HG03342 (cell line): ENCODE results near the gene ATG2B.

Source experiments
- ATAC-seq: cut with Tn5 transposase; IDR thresholded peaks from one replicate; pipeline ENCODE4 v1.9.1; 2021; ENCODE audit warnings: mild to moderate bottlenecking, moderate library complexity; ENCODE audit not compliant: unreplicated experiment

Gene ATG2B

DNA sequence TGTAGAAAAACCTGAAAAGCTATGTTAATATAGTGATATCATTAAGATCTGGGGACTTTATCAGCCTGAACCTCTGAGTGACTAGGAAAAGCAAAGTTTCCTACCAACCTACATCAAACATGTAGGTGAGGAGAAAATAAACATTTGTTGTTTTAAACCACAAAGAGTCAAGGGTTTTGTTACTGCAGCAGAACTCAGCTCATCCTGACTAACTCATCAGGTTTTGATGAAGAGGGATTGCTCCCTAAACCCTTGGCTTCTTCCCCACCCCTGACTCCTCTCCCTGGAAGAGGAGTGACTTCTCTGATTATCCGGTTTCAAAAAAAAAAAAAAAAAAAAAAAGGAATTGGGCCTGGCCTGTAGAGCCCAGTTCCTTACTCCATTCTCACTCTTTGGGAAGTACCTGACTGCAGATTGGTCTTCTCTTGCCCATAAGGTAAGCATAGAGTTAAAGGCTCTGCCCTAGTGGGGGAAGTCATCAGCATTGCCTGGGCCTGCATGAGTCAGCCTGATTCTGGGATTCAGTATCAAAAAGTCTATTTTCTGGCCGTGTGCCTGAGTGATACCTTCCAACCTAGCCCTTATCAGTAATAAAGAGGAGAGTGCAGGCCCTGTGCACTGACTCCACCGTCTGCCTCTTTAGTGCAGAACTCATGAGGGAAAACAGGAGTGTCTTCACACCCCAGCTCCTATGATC lies 90.2 kb downstream of the ATG2B start:
- ATAC-seq: no peak

- no peak for ATAC-seq
These were observed 91.7 kb downstream of the ATG2B start for GRCh38 chr14:96271421-96271762.

DNA sequence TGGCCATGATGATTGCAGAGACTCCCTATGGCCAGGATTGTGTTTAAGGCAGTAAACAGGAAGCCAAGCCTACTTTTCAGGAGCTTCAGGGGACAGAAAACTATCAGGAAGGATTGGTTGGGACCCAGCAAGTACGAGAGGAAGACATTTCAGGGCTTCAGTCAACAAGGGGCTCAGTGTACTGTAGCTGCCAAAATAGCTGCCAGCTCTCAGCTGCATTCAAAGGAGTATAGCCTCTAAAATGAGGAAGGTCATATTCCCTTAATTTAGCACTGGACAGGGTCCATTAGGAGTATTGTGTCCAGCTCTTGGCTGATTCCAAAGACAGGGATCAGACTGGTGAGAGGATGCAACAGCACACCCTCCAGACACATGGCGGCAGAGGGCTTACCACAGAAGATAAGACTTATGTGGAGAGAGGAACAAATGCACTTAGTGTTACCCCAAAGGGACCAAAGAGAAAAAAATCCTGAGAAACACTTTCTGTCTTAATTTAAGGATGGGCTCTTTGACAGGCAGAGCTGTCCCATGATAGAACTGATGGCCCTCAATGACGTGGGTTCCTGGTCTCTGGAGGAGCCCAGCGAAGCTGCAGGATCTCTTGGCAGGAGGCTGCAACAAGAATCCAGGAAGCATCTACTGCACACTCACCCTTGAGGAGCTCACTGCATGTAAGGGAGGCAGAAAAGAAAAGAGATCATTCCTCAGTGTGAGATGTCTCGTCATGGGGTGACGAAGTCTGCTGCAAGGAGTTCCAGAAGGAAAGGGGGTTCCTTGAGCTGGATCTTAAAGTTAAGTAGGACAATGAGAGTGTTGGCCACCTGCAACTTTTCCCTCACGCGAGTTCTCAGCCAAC lies 92.3 kb downstream of the ATG2B start:
- ATAC-seq: no peak

DNA sequence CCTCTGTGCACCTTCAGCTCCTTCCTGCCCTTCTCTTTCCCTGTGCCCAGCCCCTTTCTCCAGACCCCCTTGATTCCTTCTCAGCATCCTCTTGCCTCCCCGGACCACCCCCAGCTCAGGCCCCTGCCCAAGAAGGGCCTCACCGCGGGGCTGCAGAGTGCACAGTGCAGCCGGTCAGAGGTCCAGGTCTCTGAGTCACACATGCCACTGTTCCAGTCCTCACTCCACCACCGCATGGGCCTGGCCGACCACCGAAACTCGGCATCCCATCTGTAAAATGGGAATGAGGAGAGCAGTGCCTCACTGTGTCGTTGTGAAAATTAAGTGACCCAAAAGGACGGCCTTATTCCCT lies 93.8 kb downstream of the ATG2B start:
- ATAC-seq: no peak

- ATAC-seq: no peak
These were observed 94.4 kb downstream of the ATG2B start for GRCh38 chr14:96268431-96269358.

DNA sequence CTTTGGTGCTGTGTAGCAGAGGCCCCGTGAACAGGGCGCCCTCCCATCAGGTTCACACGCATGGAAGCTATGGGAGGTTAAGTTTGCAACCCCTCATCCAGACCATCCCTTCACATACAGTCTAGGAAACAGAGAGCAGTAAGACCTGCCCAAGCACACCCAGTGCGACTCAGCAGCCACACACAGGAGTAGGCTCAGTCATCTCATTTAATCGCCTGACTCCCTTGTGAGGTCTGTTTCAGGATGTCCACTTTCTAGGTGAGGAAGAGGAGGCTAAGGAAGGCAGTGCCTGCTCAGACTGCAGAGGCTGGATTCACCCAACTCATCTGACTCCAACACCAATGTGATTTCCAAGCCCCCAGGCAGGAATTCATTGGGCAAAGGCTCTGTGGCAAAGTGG lies 95.2 kb downstream of the ATG2B start:
- no peak for ATAC-seq

- ATAC-seq: no peak
These were observed 95.8 kb downstream of the ATG2B start for GRCh38 chr14:96267336-96267735.

DNA sequence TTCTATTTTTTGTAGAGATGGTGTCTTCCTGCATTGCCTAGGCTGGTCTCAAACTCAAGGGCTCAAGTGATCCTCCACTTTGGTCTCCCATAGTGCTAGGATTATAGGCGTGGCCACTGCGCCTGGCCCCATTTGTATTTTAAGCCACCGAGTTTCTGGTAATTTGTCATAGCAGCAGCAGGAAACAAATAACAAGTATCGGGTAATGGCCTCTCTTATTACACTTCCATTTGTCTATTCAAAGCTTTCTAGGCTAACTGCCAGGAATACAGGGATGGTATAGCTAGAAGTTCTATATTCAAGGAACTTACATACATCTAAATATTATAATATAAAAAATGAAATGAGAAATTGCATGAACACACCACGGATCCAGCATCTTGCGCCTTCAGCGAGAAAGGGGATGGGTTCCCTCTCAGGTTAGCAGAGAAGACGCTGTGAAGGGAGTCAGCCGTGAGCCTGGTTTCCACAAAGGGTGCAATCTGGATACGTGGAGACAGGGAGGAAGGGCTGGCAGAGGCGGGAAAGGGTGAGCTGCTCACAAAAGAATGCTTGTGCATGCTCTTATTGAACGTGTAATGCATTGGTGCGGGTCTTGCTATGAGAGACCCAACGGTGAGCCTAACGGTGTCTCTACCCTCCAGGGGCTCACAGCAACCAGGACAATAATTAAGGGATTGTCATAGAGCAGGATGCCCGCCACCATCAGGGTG lies 97.6 kb downstream of the ATG2B start:
- no peak for ATAC-seq

DNA sequence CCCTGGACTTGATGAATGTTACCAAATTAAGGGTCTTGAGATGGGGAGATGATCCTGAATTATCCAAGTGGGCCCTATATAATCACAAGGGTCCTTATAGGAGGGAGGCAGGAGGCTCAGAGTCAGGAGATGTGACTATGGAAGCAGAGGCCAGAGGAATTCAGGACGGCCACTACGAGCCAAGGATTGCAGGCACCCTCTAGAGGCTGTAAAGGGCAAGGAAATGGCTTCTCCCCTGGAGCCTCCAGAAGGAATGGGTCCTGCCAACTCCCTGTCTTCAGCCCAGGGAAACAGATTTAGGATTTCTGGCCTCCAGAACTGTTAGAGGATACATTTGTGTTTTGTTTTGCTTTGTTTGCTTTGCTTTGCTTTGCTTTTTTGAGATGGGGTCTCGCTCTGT lies 98.3 kb downstream of the ATG2B start:
- ATAC-seq: no peak

- ATAC-seq: no peak
These were observed 99.0 kb downstream of the ATG2B start for GRCh38 chr14:96264200-96264553.

DNA sequence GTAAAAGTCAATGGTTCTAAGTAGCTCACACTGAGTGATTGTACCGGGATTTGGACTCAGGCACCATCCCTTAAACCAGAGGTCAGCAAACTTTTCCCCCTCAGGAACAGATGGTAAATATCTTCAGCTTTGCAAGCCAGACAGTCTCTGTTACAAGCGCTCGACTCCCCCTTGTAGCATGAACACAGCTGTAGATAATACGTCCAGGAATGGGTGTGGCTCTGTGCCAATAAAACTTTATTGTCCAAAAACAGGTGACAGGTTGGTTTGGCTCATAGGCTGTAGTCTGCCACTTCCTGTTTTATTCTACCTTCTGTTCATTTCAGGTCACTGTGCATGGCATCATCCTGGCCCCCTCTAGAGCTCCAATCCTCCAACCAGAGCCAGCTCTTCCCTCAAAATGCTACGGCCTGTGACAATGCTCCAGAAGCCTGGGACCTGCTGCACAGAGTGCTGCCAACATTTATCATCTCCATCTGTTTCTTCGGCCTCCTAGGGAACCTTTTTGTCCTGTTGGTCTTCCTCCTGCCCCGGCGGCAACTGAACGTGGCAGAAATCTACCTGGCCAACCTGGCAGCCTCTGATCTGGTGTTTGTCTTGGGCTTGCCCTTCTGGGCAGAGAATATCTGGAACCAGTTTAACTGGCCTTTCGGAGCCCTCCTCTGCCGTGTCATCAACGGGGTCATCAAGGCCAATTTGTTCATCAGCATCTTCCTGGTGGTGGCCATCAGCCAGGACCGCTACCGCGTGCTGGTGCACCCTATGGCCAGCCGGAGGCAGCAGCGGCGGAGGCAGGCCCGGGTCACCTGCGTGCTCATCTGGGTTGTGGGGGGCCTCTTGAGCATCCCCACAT lies 99.6 kb downstream of the ATG2B start:
- ATAC-seq: no peak

- ATAC-seq: no peak
These were observed 101.1 kb downstream of the ATG2B start for GRCh38 chr14:96261772-96262655.

- ATAC-seq: no peak
These were observed 102.1 kb downstream of the ATG2B start for GRCh38 chr14:96261053-96261452.

GRCh38 chr14:96260341-96260821 lies 102.8 kb downstream of the ATG2B start:
- no peak for ATAC-seq

DNA sequence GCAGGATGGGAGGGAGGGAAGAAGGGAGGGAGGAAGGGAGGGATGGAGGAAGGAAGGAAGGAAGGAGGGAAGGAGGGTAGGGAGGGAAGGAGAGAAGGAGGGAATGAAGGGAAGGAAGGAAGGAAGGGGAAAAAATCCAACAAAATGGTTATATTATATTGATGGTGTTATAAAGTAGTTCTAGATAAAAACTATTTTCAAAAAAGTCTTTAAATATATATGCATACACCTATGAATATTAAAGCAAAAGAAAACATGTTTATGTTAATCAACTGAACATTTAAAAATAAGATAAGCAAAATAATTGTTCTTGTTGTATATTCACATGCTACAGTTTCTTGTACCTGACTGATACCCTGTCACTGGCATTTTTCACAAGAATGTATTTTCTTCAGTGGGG lies 105.2 kb downstream of the ATG2B start:
- no peak for ATAC-seq

DNA sequence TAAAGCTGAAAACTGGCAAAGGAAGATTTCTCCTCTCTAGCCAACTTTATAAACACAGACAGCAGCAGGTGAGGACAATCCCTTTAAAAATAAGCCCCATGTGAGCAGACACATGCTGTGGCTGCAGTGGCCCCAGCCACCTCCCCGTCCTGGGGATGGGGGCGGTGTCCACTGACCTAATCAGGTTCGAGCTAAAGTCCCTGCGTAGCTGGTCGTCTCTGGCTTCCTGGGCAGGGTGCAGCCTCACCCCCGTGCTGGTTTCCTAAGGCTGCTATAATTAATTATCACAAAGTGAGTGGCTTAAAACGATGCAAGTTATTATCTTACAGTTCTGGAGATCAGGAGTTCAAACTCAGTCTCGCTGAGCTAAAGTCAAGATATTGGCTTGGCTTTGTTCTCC lies 106.1 kb downstream of the ATG2B start:
- no peak for ATAC-seq

DNA sequence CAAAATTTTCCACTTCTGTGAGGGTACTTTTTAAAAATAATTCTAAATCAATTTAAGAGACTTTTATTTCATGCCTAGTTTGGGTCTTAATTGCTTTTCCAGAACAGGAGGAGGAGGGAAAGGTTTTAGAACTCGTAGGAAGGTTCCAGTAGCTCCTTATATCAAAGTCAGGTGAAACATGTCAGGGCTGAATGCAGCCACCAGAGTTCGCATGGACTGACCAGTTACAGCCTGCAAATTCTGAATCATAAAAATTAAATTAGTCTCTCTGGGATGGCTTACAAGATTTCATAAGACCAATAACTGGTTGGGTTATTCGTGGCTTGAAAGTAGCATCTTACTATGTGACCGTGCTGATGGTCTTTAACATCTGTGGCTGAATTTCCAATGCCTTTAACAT lies 106.7 kb downstream of the ATG2B start:
- ATAC-seq: no peak

GRCh38 chr14:96255501-96256366 lies 107.4 kb downstream of the ATG2B start, which contains the start of gene BDKRB1:
Gene BDKRB1 (plus strand): TSS chr14:96256210. CDS start chr14:96263683, 7,473 bp downstream.
- no peak for ATAC-seq
